HG03025 (cell line): ENCODE measurements around the gene CTRB1.

Source experiments
- ATAC-seq: cut with Tn5 transposase; IDR thresholded peaks from one replicate; pipeline ENCODE4 v1.9.1; 2021; ENCODE audit warnings: mild to moderate bottlenecking, moderate library complexity; ENCODE audit not compliant: unreplicated experiment, low FRiP score

Gene CTRB1

GRCh38 chr16:75224306-75225082, 5.7 kb downstream of the CTRB1 start:
- ATAC-seq, result no peak

GRCh38 chr16:75225092-75225491, 6.3 kb downstream of the CTRB1 start:
- no peak for ATAC-seq

- ATAC-seq, result no peak
Observed at GRCh38 chr16:75225678-75226515, 7.1 kb downstream of the CTRB1 start.

GRCh38 chr16:75226550-75227360, 8.0 kb downstream of the CTRB1 start:
- ATAC-seq, result no peak

GRCh38 chr16:75227361-75228142, 8.8 kb downstream of the CTRB1 start:
- ATAC-seq, result no peak

GRCh38 chr16:75228143-75228976, 9.6 kb downstream of the CTRB1 start:
- ATAC-seq, result no peak

GRCh38 chr16:75229172-75230031, 10.6 kb downstream of the CTRB1 start:
- ATAC-seq, result no peak

- ATAC-seq, result no peak
Observed at GRCh38 chr16:75230471-75231110, 11.8 kb downstream of the CTRB1 start.

- no peak for ATAC-seq
Observed at GRCh38 chr16:75231570-75231969, 12.8 kb downstream of the CTRB1 start.

- ATAC-seq, result no peak
Observed at GRCh38 chr16:75233611-75233938, 14.8 kb downstream of the CTRB1 start.

- no peak for ATAC-seq
Observed at GRCh38 chr16:75234856-75235696, 16.3 kb downstream of the CTRB1 start.

GRCh38 chr16:75235721-75236193, 17.0 kb downstream of the CTRB1 start:
- ATAC-seq, result no peak

- no peak for ATAC-seq
Observed at GRCh38 chr16:75236232-75236631, 17.4 kb downstream of the CTRB1 start.

- ATAC-seq, result no peak
Observed at GRCh38 chr16:75236736-75237397, 18.1 kb downstream of the CTRB1 start.

GRCh38 chr16:75237398-75238131, 18.8 kb downstream of the CTRB1 start:
- ATAC-seq, result no peak
